ENCODE data around the gene KITLG.
"Not testable (repeated sequence)": the region's sequence is repeated elsewhere in the genome, so short reads cannot be mapped to it uniquely, and the experiment has no call there.

KITLG gene

GRCh38 chr12:88562151-88562550 is 18.1 kb downstream of the KITLG start:
- Mint-ChIP-seq H3K27ac (no peak overlapping the region), H3K9me3 (peaks cover 3% of the 10 kb centered on the region), H3K4me1 (no peaks in the 10 kb centered on the region), H3K27me3 (no peaks in the 10 kb centered on the region), H3K36me3 (no peaks in the 10 kb centered on the region), H3K4me3 (no peak overlapping the region)
- ATAC-seq: no peak

GRCh38 chr12:88559772-88560171 is 20.5 kb downstream of the KITLG start:
- no peak for ATAC-seq
- H3K27ac Mint-ChIP-seq: no peak overlapping the region
- H3K4me3 Mint-ChIP-seq: no peak overlapping the region
- H3K4me1 Mint-ChIP-seq: no peaks in the 10 kb centered on the region
- H3K9me3 Mint-ChIP-seq: peaks cover 4% of the 10 kb centered on the region
- H3K27me3 Mint-ChIP-seq: no peaks in the 10 kb centered on the region
- H3K36me3 Mint-ChIP-seq: no peaks in the 10 kb centered on the region

- Mint-ChIP-seq H3K36me3 (no peaks in the 10 kb centered on the region), H3K27me3 (no peaks in the 10 kb centered on the region), H3K4me1 (no peaks in the 10 kb centered on the region), H3K4me3 (no peak overlapping the region), H3K9me3 (peaks cover 3% of the 10 kb centered on the region), H3K27ac (no peak overlapping the region)
- no peak for ATAC-seq
Observed at GRCh38 chr12:88559199-88559598, 21.1 kb downstream of the KITLG start.

- no peak overlapping the region for H3K4me3 Mint-ChIP-seq
- H3K27ac Mint-ChIP-seq: no peak overlapping the region
- no peaks in the 10 kb centered on the region for H3K27me3 Mint-ChIP-seq
- H3K9me3 Mint-ChIP-seq: peaks cover 3% of the 10 kb centered on the region
- H3K36me3 Mint-ChIP-seq: no peaks in the 10 kb centered on the region
- ATAC-seq: no peak
- H3K4me1 Mint-ChIP-seq: no peaks in the 10 kb centered on the region
Observed at GRCh38 chr12:88558340-88558867, 21.9 kb downstream of the KITLG start.

- no peak for ATAC-seq
Observed at GRCh38 chr12:88556213-88556774, 24.0 kb downstream of the KITLG start.

GRCh38 chr12:88553941-88554658 is 26.2 kb downstream of the KITLG start:
- H3K4me3 Mint-ChIP-seq: no peak overlapping the region
- no peak overlapping the region for H3K27ac Mint-ChIP-seq
- no peak for ATAC-seq
- H3K36me3 Mint-ChIP-seq: no peaks in the 10 kb centered on the region
- H3K27me3 Mint-ChIP-seq: no peaks in the 10 kb centered on the region
- H3K9me3 Mint-ChIP-seq: peaks cover 3% of the 10 kb centered on the region
- H3K4me1 Mint-ChIP-seq: no peaks in the 10 kb centered on the region

More at GRCh38 chr12:88556213-88556774, 24.0 kb downstream of the KITLG start:
- no peak overlapping the region for H3K27ac Mint-ChIP-seq
- no peak overlapping the region for H3K4me3 Mint-ChIP-seq
- no peaks in the 10 kb centered on the region for H3K27me3 Mint-ChIP-seq
- H3K36me3 Mint-ChIP-seq: no peaks in the 10 kb centered on the region
- H3K4me1 Mint-ChIP-seq: no peaks in the 10 kb centered on the region
- H3K9me3 Mint-ChIP-seq: peaks cover 3% of the 10 kb centered on the region

- H3K4me1 Mint-ChIP-seq: no peaks in the 10 kb centered on the region
- no peak overlapping the region for H3K27ac Mint-ChIP-seq
- ATAC-seq: no peak
- no peak overlapping the region for H3K4me3 Mint-ChIP-seq
- H3K36me3 Mint-ChIP-seq: no peaks in the 10 kb centered on the region
- no peaks in the 10 kb centered on the region for H3K27me3 Mint-ChIP-seq
- H3K9me3 Mint-ChIP-seq: peaks cover 3% of the 10 kb centered on the region
Observed at GRCh38 chr12:88552610-88553079, 27.6 kb downstream of the KITLG start.

GRCh38 chr12:88549929-88550328 is 30.3 kb downstream of the KITLG start:
- no peaks in the 10 kb centered on the region for H3K4me1 Mint-ChIP-seq
- no peaks in the 10 kb centered on the region for H3K27me3 Mint-ChIP-seq
- no peaks in the 10 kb centered on the region for H3K9me3 Mint-ChIP-seq
- no peak overlapping the region for H3K27ac Mint-ChIP-seq
- H3K4me3 Mint-ChIP-seq: no peak overlapping the region
- no peaks in the 10 kb centered on the region for H3K36me3 Mint-ChIP-seq
- no peak for ATAC-seq

- not testable (repeated sequence) for ATAC-seq, H3K36me3 Mint-ChIP-seq, H3K9me3 Mint-ChIP-seq, H3K4me1 Mint-ChIP-seq, H3K4me3 Mint-ChIP-seq, H3K27ac Mint-ChIP-seq, H3K27me3 Mint-ChIP-seq
Observed at GRCh38 chr12:88547949-88548348, 32.3 kb downstream of the KITLG start.

- no peaks in the 10 kb centered on the region for H3K4me1 Mint-ChIP-seq
- ATAC-seq: no peak
- no peaks in the 10 kb centered on the region for H3K36me3 Mint-ChIP-seq
- no peaks in the 10 kb centered on the region for H3K9me3 Mint-ChIP-seq
- H3K4me3 Mint-ChIP-seq: no peak overlapping the region
- H3K27ac Mint-ChIP-seq: no peak overlapping the region
- no peaks in the 10 kb centered on the region for H3K27me3 Mint-ChIP-seq
Observed at GRCh38 chr12:88546853-88547252, 33.4 kb downstream of the KITLG start.

- no peaks in the 10 kb centered on the region for H3K9me3 Mint-ChIP-seq
- no peak for ATAC-seq
- H3K4me3 Mint-ChIP-seq: no peak overlapping the region
- no peaks in the 10 kb centered on the region for H3K27me3 Mint-ChIP-seq
- H3K27ac Mint-ChIP-seq: no peak overlapping the region
- H3K36me3 Mint-ChIP-seq: no peaks in the 10 kb centered on the region
- no peaks in the 10 kb centered on the region for H3K4me1 Mint-ChIP-seq
Observed at GRCh38 chr12:88546226-88546625, 34.0 kb downstream of the KITLG start.

GRCh38 chr12:88544991-88545980 is 35.0 kb downstream of the KITLG start:
- H3K27ac Mint-ChIP-seq: no peak overlapping the region
- H3K4me3 Mint-ChIP-seq: no peak overlapping the region
- H3K27me3 Mint-ChIP-seq: no peaks in the 10 kb centered on the region
- H3K36me3 Mint-ChIP-seq: no peaks in the 10 kb centered on the region
- H3K9me3 Mint-ChIP-seq: no peaks in the 10 kb centered on the region
- no peaks in the 10 kb centered on the region for H3K4me1 Mint-ChIP-seq
- ATAC-seq: no peak

GRCh38 chr12:88539893-88540292 is 40.4 kb downstream of the KITLG start:
- Mint-ChIP-seq H3K27me3 (no peaks in the 10 kb centered on the region), H3K9me3 (peaks cover 4% of the 10 kb centered on the region), H3K4me1 (no peaks in the 10 kb centered on the region), H3K27ac (no peak overlapping the region), H3K36me3 (no peaks in the 10 kb centered on the region), H3K4me3 (no peak overlapping the region)
- ATAC-seq: no peak

- Mint-ChIP-seq H3K4me3 (no peak overlapping the region), H3K4me1 (no peaks in the 10 kb centered on the region), H3K36me3 (no peaks in the 10 kb centered on the region), H3K27ac (no peak overlapping the region), H3K27me3 (no peaks in the 10 kb centered on the region), H3K9me3 (peaks cover 6% of the 10 kb centered on the region)
- no peak for ATAC-seq
Observed at GRCh38 chr12:88538697-88539096, 41.6 kb downstream of the KITLG start.

- no peaks in the 10 kb centered on the region for H3K36me3 Mint-ChIP-seq
- H3K9me3 Mint-ChIP-seq: peaks cover 6% of the 10 kb centered on the region
- no peak overlapping the region for H3K27ac Mint-ChIP-seq
- no peaks in the 10 kb centered on the region for H3K4me1 Mint-ChIP-seq
- no peaks in the 10 kb centered on the region for H3K27me3 Mint-ChIP-seq
- no peak overlapping the region for H3K4me3 Mint-ChIP-seq
- ATAC-seq: no peak
Observed at GRCh38 chr12:88538250-88538649, 42.0 kb downstream of the KITLG start.

All from stimulated activated memory B cell treated with anti-CD40 and anti-IgM and Interleukin-4, amounts not matched to agents 10 μg/mL and 1 μg/mL and 100 μg/mL, for 72 hours (primary cell).